ENCODE measurements around the gene PFDN6. TPM values are rescaled to one million over a fixed set of nuclear protein-coding genes. Genes with fewer than 3 reads are reported as not detected.
"Not testable (repeated sequence)": the region's sequence is repeated elsewhere in the genome, so short reads cannot be mapped to it uniquely, and the experiment has no call there.

The PFDN6 gene
- total RNA-seq, 1 experiment from 2014 or later: 101 TPM

- Histone ChIP-seq H3K36me3 (ENCODE audit: control insufficient read depth, insufficient read depth, low read length) (peaks cover 3% of the 10 kb centered on the region; the same call in 1 of the 2 replicates), H3K9me3 (ENCODE audit: control insufficient read depth, insufficient read depth, low read depth, low read length) (no peaks in the 10 kb centered on the region), H3K4me3 (ENCODE audit: low read depth in 2 of 2, low read length in 2 of 2) (no peak overlapping the region), H3K27me3 (ENCODE audit: control insufficient read depth, insufficient read depth, low read length) (no peaks in the 10 kb centered on the region), H3K27ac (ENCODE audit: low read length) (peak overlapping the region; percentile 19; the same call in 1 of the 2 replicates), H3K4me1 (ENCODE audit: control insufficient read depth, insufficient read depth, low read length) (peaks cover 38% of the 10 kb centered on the region)
- TF ChIP-seq POLR2AphosphoS5 (IDR thresholded peaks at IDR 0.05; ENCODE audit: low read depth, low read length): no peak
- no peak for TF ChIP-seq REST (IDR thresholded peaks at IDR 0.05; ENCODE audit: insufficient read depth in 1 of 2, low read depth in 2 of 2, low read length in 1 of 2)
- TF ChIP-seq SIN3A (IDR thresholded peaks at IDR 0.05; ENCODE audit: borderline replicate concordance, insufficient read depth, low read depth, low read length): no peak
- no peak for TF ChIP-seq CTCF (IDR thresholded peaks at IDR 0.05)
- no peak for TF ChIP-seq TCF7L2 (IDR thresholded peaks at IDR 0.05; ENCODE audit: low read depth, low read length)
- ATAC-seq (no peak), DNase-seq (ENCODE audit: low read depth, low spot score) (no peak)
- ChIA-PET CTCF (no interaction called here), POLR2A (interaction anchor here (0.6 to 0.9 kb wide), 3 partner anchors 9 to 145 kb away, joined by 3 to 4 read pairs (median 3); no protein-coding TSS in a partner anchor)
- intact Hi-C loops (cut with micrococcal nuclease; ENCODE audit: unreplicated experiment) (no loop called here), in situ Hi-C loops (cut with HindIII; ENCODE audit: low pct_unique_long_range_greater_than_20kb, low sequenced_read_pairs) (no loop called here)
- BruUV-seq (replicated peaks): no TSS peak
Measured at GRCh38 chr6:33280539-33280938, 8.9 kb upstream of the PFDN6 start.

- H3K4me3 ChIP-seq (ENCODE audit: low read depth in 2 of 2, low read length in 2 of 2); H3K27ac ChIP-seq (ENCODE audit: low read length); CTCF ChIA-PET; in situ Hi-C loops (cut with HindIII; ENCODE audit: low pct_unique_long_range_greater_than_20kb, low sequenced_read_pairs); ATAC-seq; POLR2A ChIA-PET; intact Hi-C loops (cut with micrococcal nuclease; ENCODE audit: unreplicated experiment); BruUV-seq (replicated peaks); H3K27me3 ChIP-seq (ENCODE audit: control insufficient read depth, insufficient read depth, low read length); DNase-seq (ENCODE audit: low read depth, low spot score); H3K9me3 ChIP-seq (ENCODE audit: control insufficient read depth, insufficient read depth, low read depth, low read length): not testable (repeated sequence)
- H3K36me3 ChIP-seq (ENCODE audit: control insufficient read depth, insufficient read depth, low read length): peaks cover 11% of the 10 kb centered on the region
- peaks cover 12% of the 10 kb centered on the region for H3K4me1 ChIP-seq (ENCODE audit: control insufficient read depth, insufficient read depth, low read length)
Measured at GRCh38 chr6:33285214-33285613, 4.2 kb upstream of the PFDN6 start.

- no peaks in the 10 kb centered on the region for H3K27me3 ChIP-seq (ENCODE audit: control insufficient read depth, insufficient read depth, low read length)
- H3K4me1 ChIP-seq (ENCODE audit: control insufficient read depth, insufficient read depth, low read length): peaks cover 19% of the 10 kb centered on the region
- in situ Hi-C loops (cut with HindIII; ENCODE audit: low pct_unique_long_range_greater_than_20kb, low sequenced_read_pairs) (no loop called here), intact Hi-C loops (cut with micrococcal nuclease; ENCODE audit: unreplicated experiment) (no loop called here)
- H3K27ac ChIP-seq (ENCODE audit: low read length): no peak overlapping the region; the same call in 1 of the 2 replicates
- POLR2A ChIA-PET: no interaction called here
- no TSS peak for BruUV-seq (replicated peaks)
- ATAC-seq (no peak), DNase-seq (ENCODE audit: low read depth, low spot score) (no peak)
- peak overlapping the region in 1 of 2 experiments; percentile 91; a peak in 2 of 4 replicates for H3K4me3 ChIP-seq (ENCODE audit: low read depth in 2 of 2, low read length in 2 of 2)
- H3K36me3 ChIP-seq (ENCODE audit: control insufficient read depth, insufficient read depth, low read length): peaks cover 13% of the 10 kb centered on the region
- no peak for TF ChIP-seq TCF7L2 (IDR thresholded peaks at IDR 0.05; ENCODE audit: low read depth, low read length)
- TF ChIP-seq REST (IDR thresholded peaks at IDR 0.05; ENCODE audit: insufficient read depth in 1 of 2, low read depth in 2 of 2, low read length in 1 of 2): no peak
- no peak for TF ChIP-seq SIN3A (IDR thresholded peaks at IDR 0.05; ENCODE audit: borderline replicate concordance, insufficient read depth, low read depth, low read length)
- no peak for TF ChIP-seq CTCF (IDR thresholded peaks at IDR 0.05)
- TF ChIP-seq POLR2AphosphoS5 (IDR thresholded peaks at IDR 0.05; ENCODE audit: low read depth, low read length): no peak
- H3K9me3 ChIP-seq (ENCODE audit: control insufficient read depth, insufficient read depth, low read depth, low read length): no peaks in the 10 kb centered on the region
- CTCF ChIA-PET: no interaction called here
Measured at GRCh38 chr6:33286946-33287914, 2.2 kb upstream of the PFDN6 start.

Measured in Panc1 (cell line).